ENCODE measurements around the gene GNPTAB. TPM values are rescaled to one million over a fixed set of nuclear protein-coding genes. Genes with fewer than 3 reads are reported as not detected.

The GNPTAB gene
- total RNA-seq, 1 donor from 2014 or later = 27.2 TPM

DNA sequence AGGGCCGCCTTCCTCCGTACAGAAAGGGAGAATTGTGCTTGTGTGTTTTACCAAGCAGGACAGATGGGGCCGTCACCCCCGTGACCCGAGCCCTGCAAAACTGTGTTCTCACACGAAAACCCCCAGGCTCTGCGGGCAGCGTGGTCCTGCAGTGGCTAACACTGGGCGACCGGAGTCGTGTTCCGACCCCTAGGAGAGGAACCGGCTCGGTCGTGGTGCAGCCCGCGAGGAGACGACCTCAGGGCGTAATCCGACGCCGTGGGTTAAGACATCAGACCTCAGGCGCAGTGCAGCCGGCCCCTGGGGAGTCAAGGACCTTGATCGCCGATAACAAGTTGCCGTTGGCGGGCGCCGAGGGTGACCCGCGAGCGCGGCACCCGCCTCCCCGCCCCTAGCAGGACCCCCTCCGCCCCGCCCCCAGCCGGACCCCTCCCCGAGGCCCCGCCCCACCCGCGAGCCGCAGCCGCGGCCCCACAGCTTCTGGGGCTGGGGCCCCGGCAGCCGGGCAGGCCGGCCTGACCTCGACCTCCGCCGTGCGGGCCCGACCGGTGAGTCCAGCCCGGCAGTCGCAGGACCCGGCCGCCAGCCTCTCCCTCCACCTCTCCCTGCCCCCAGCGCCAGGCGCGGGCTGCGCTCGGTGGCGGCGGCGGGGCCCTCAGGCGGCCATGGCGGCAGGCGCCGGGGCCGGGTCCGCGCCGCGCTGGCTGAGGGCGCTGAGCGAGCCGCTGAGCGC lies 133.4 kb downstream of the GNPTAB start, which contains the start of gene CHPT1:
CHPT1 (plus strand) TSS at position 444 of the 733 bp plus-strand sequence; CDS start at position 666, 222 bp downstream.
- no peak for DNase-seq (ENCODE audit: low read depth, low spot score)

- no peak for DNase-seq (ENCODE audit: low read depth, low spot score)
These were observed 134.2 kb downstream of the GNPTAB start for GRCh38 chr12:101696251-101697196.

DNA sequence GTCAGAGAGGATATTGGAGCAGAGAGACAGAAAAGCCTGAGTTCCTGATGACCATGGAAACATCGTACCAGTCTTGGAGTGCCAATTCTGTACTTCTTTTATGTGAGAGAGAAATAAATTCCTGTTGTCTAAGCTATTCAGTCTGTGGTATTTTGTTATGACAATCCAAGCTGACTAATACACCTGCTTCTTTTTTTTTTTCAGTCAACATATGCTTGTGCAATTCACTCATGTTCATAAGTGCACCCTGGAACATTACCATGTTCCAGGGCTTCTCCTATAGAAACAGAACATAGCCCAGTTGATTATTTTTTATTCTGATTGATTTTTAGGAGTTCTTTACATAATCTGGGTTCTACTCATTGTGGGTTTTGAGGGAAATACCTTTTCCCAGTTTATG lies 135.1 kb downstream of the GNPTAB start:
- DNase-seq (ENCODE audit: low read depth, low spot score) = no peak

Other genes starting within 250 kb of the GNPTAB start
- not detected in 2 replicates for gene MYBPC1, start 236.0 kb downstream of the GNPTAB start, total RNA-seq
- gene CHPT1, start 133.3 kb downstream of the GNPTAB start, total RNA-seq = 29.8 and 49.3 TPM in 2 replicates
- under 0.01 and 0.18 TPM in 2 replicates for gene SYCP3, start 91.5 kb downstream of the GNPTAB start, total RNA-seq
- 27.4 and 29.7 TPM in 2 replicates for gene DRAM1, start 46.6 kb upstream of the GNPTAB start, total RNA-seq
- 57.1 and 58.4 TPM in 2 replicates for gene WASHC3, start 231.0 kb upstream of the GNPTAB start, total RNA-seq

All from pulmonary artery endothelial cell (primary cell).